Liver (tissue), 9 donors: ENCODE measurements around the gene UGT1A4. TPM values are rescaled to one million over a fixed set of nuclear protein-coding genes. Genes with fewer than 3 reads are reported as not detected.
A peak's percentile ranks its signal among the peaks of the same experiment; 100 is the strongest.

Experiments used
- DNase-seq: peaks from one replicate; pipeline ENCODE4 v3.0.0-alpha.2; 2017; ENCODE audit warnings: low spot score
- H3K27ac ChIP-seq, 2 donors: one replicate each; pipeline ENCODE4 v1.7.0; 2013; ENCODE audit warnings: inconsistent platforms in 2 of 2, low read length in 2 of 2, control low read depth in 1 of 2, low read depth in 1 of 2, mild to moderate bottlenecking in 1 of 2
- H3K27me3 ChIP-seq, 4 donors: one replicate each; pipeline versions ENCODE4 v1.6.1 to v1.7.0; 2013; ENCODE audit warnings: low read length in 3 of 4, inconsistent platforms in 1 of 4, mild to moderate bottlenecking in 1 of 4, moderate library complexity in 1 of 4; ENCODE audit not compliant: control insufficient read depth in 4 of 4, insufficient read depth in 4 of 4
- H3K36me3 ChIP-seq, 4 donors: one replicate each; pipeline versions ENCODE4 v1.6.1 to v1.7.0; 2013; ENCODE audit warnings: low read length in 3 of 4, mild to moderate bottlenecking in 3 of 4, low read depth in 1 of 4, moderate library complexity in 1 of 4; ENCODE audit not compliant: control insufficient read depth in 4 of 4, insufficient read depth in 3 of 4
- H3K4me1 ChIP-seq, 4 donors: one replicate each; pipeline versions ENCODE4 v1.6.1 to v1.7.0; 2013; ENCODE audit warnings: low read length in 3 of 4, mild to moderate bottlenecking in 3 of 4, moderate library complexity in 1 of 4; ENCODE audit not compliant: control insufficient read depth in 4 of 4, insufficient read depth in 4 of 4
- H3K4me3 ChIP-seq, 3 donors: one replicate each; pipeline versions ENCODE4 v1.6.1 to v1.7.0; 2013; ENCODE audit warnings: low read length in 3 of 3, control low read depth in 1 of 3, low read depth in 1 of 3, mild to moderate bottlenecking in 1 of 3
- H3K9ac ChIP-seq, 2 donors: one replicate each; pipeline ENCODE4 v1.7.0; 2013; ENCODE audit warnings: low read length in 2 of 2, mild to moderate bottlenecking in 2 of 2, moderate library complexity in 2 of 2, control low read depth in 1 of 2, low read depth in 1 of 2
- H3K9me3 ChIP-seq, 4 donors: one replicate each; pipeline versions ENCODE4 v1.6.1 to v1.7.0; 2013; ENCODE audit warnings: low read length in 3 of 4; ENCODE audit not compliant: control insufficient read depth in 4 of 4
- ATF3 ChIP-seq: IDR thresholded peaks from 2 replicates; pipeline ENCODE4 v1.6.1; 2016; ENCODE audit warnings: antibody characterized with exemption
- FOXA1 ChIP-seq: IDR thresholded peaks from 2 replicates; pipeline ENCODE4 v1.6.1; 2016; ENCODE audit warnings: antibody characterized with exemption
- FOXA2 ChIP-seq: IDR thresholded peaks from 2 replicates; pipeline ENCODE4 v1.6.1; 2016; ENCODE audit warnings: antibody characterized with exemption
- GABPA ChIP-seq, 2 donors: IDR thresholded peaks in 1 of 2; conservative IDR thresholded peaks in 1 of 2; 2 replicates each; pipeline ENCODE4 v1.6.1; 2016; ENCODE audit warnings: antibody characterized with exemption in 2 of 2, mild to moderate bottlenecking in 1 of 2, moderate library complexity in 1 of 2
- HNF4A ChIP-seq, 2 donors: conservative IDR thresholded peaks; 2 replicates each; pipeline ENCODE4 v1.6.1; 2016; ENCODE audit warnings: antibody characterized with exemption in 2 of 2, mild to moderate bottlenecking in 2 of 2
- HNF4G ChIP-seq: IDR thresholded peaks from 2 replicates; pipeline ENCODE4 v1.6.1; 2016; ENCODE audit warnings: antibody characterized with exemption
- JUND ChIP-seq, 2 donors: IDR thresholded peaks; 2 replicates each; pipeline ENCODE4 v1.6.1; 2016; ENCODE audit warnings: antibody characterized with exemption in 2 of 2
- MAX ChIP-seq: IDR thresholded peaks from 2 replicates; pipeline ENCODE4 v1.6.1; 2016; ENCODE audit warnings: antibody characterized with exemption
- NR2F2 ChIP-seq: IDR thresholded peaks from 2 replicates; pipeline ENCODE4 v1.6.1; 2016; ENCODE audit warnings: antibody characterized with exemption
- REST ChIP-seq: IDR thresholded peaks from 2 replicates; pipeline ENCODE4 v1.6.1; 2016; ENCODE audit warnings: antibody characterized with exemption, mild to moderate bottlenecking
- RXRA ChIP-seq, 2 donors: IDR thresholded peaks; 2 replicates each; pipeline ENCODE4 v1.6.1; 2017 to 2018; ENCODE audit warnings: antibody characterized with exemption in 2 of 2, mild to moderate bottlenecking in 1 of 2
- SP1 ChIP-seq: IDR thresholded peaks from 2 replicates; pipeline ENCODE4 v1.6.1; 2018; ENCODE audit warnings: antibody characterized with exemption, mild to moderate bottlenecking
- TAF1 ChIP-seq: conservative IDR thresholded peaks from 2 replicates; pipeline ENCODE4 v1.6.1; 2016; ENCODE audit warnings: antibody characterized with exemption, mild to moderate bottlenecking
- WGBS: extraction: QIAGEN DNeasy Blood & Tissue Kit; methylation state at CpG from one replicate; pipeline ENCODE4 v1.1.7; 2013; 5-methylcytosine and 5-hydroxymethylcytosine counted together
- polyA plus RNA-seq, 2 donors: library from polyadenylated mRNA; stranded (reverse) in 1 of 2; unstranded in 1 of 2; fragments of 200-250 nt in 1 of 2; fragments of >200 nt in 1 of 2; fragmentation: Nextera tagmentation in 1 of 2; extraction: Ambion mirVana in 1 of 2; gene quantifications; one replicate each; pipeline versions ENCODE4 v1.2.1 to v1.2.3, GENCODE V29; 2013 to 2015
- total RNA-seq, 2 donors: library from RNA; depleted of rRNA; stranded (reverse); fragments of >200 nt; gene quantifications; one replicate each; pipeline ENCODE4 v1.2.3, GENCODE V29; 2014
- donor health status: healthy.
- donor health status: healthy.
- donor health status: healthy.
- donor health status: healthy.
- donor health status: healthy.

Gene UGT1A4
- total and polyA plus RNA-seq, 4 donors, result 103 to 446 (median 136) TPM; not detected in 1

GRCh38 chr2:233795735-233796171 is 77.2 kb downstream of the UGT1A4 start:
- Histone ChIP-seq H3K4me3 (no peak overlapping the region), H3K4me1 (no peaks in the 10 kb centered on the region), H3K9me3 (no peaks in the 10 kb centered on the region), H3K36me3 (no peaks in the 10 kb centered on the region), H3K27me3 (no peaks in the 10 kb centered on the region), H3K27ac (no peak overlapping the region), H3K9ac (no peak overlapping the region)
- WGBS, result 95% methylated on average over 13 of the region's 13 CpGs
- DNase-seq, result no peak
- TF ChIP-seq RXRA (IDR thresholded peaks at IDR 0.05), result no peak

GRCh38 chr2:233796254-233796653 is 77.7 kb downstream of the UGT1A4 start:
- Histone ChIP-seq H3K9ac (no peak overlapping the region), H3K27ac (no peak overlapping the region)
- 93% methylated on average over 9 of the region's 9 CpGs for WGBS

GRCh38 chr2:233798335-233799086 is 80.0 kb downstream of the UGT1A4 start:
- H3K4me1 ChIP-seq, result no peaks in the 10 kb centered on the region
- H3K27me3 ChIP-seq, result no peaks in the 10 kb centered on the region
- WGBS, result 89% methylated on average over 14 of the region's 14 CpGs
- no peak for TF ChIP-seq NR2F2
- no peak for TF ChIP-seq FOXA2
- no peak for TF ChIP-seq TAF1
- TF ChIP-seq RXRA (IDR thresholded peaks at IDR 0.05), result no peak
- no peaks in the 10 kb centered on the region for H3K9me3 ChIP-seq
- H3K27ac ChIP-seq, result no peak overlapping the region
- no peak overlapping the region for H3K9ac ChIP-seq
- no peaks in the 10 kb centered on the region for H3K36me3 ChIP-seq
- H3K4me3 ChIP-seq, result no peak overlapping the region
- DNase-seq, result peak; percentile 26

More at GRCh38 chr2:233796254-233796653, 77.7 kb downstream of the UGT1A4 start:
- H3K9me3 ChIP-seq, result no peaks in the 10 kb centered on the region
- no peaks in the 10 kb centered on the region for H3K4me1 ChIP-seq
- H3K36me3 ChIP-seq, result no peaks in the 10 kb centered on the region
- H3K4me3 ChIP-seq, result no peak overlapping the region
- no peak for TF ChIP-seq HNF4G
- TF ChIP-seq ATF3, result no peak
- no peak for DNase-seq
- no peaks in the 10 kb centered on the region for H3K27me3 ChIP-seq

- WGBS, result 76% methylated on average over 7 of the region's 7 CpGs
- H3K27me3 ChIP-seq, result no peaks in the 10 kb centered on the region
- DNase-seq, result no peak
- H3K36me3 ChIP-seq, result no peaks in the 10 kb centered on the region
- no peak overlapping the region for H3K27ac ChIP-seq
- H3K9ac ChIP-seq, result no peak overlapping the region
- no peaks in the 10 kb centered on the region for H3K4me1 ChIP-seq
- no peaks in the 10 kb centered on the region for H3K9me3 ChIP-seq
- TF ChIP-seq FOXA1, result no peak
- no peak for TF ChIP-seq NR2F2
- no peak for TF ChIP-seq FOXA2
- no peak for TF ChIP-seq HNF4G
- TF ChIP-seq JUND (IDR thresholded peaks at IDR 0.05), result no peak
- TF ChIP-seq MAX, result no peak
- no peak for TF ChIP-seq HNF4A (conservative IDR thresholded peaks at IDR 0.05)
- no peak for TF ChIP-seq GABPA (IDR thresholded peaks at IDR 0.05 in 1 of 2, conservative IDR thresholded peaks at IDR 0.05 in 1 of 2)
- no peak for TF ChIP-seq SP1
- TF ChIP-seq ATF3, result no peak
- no peak for TF ChIP-seq REST
- no peak overlapping the region for H3K4me3 ChIP-seq
These were observed 80.6 kb downstream of the UGT1A4 start for GRCh38 chr2:233799087-233799665.
